ENCODE measurements around the gene UBE2D2.
A peak's percentile ranks its signal among the peaks of the same experiment; 100 is the strongest.

The UBE2D2 gene

DNA sequence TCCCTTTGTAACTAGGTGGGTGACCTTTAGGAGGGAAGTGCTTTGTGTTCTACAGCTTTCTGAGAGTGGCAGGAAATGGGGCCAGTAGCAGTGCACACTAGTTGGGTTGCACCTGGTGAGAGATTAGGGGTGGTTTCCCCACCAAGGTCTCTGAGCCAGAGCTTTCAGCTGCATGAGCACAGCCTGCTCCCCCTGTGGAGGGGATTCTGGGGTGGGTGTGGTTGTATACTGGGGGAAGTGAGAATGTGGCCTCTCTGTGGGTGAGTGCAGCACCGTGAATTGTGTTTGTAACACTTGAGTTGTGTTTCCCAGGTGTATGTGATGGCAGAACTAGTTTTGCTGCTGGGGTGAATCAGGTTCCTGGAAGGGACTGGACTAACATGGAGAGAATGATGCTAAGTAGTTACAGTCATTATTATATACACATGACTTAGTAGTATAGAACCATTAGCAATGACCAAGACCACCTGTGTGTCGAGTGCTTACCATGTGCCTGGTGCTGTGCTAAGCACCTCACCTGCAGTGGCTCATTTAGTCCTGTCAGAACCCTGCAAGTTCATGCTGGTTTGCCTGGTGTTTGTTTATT lies 75.2 kb downstream of the UBE2D2 start:
- DNase-seq (ENCODE audit: low read depth): no peak

DNA sequence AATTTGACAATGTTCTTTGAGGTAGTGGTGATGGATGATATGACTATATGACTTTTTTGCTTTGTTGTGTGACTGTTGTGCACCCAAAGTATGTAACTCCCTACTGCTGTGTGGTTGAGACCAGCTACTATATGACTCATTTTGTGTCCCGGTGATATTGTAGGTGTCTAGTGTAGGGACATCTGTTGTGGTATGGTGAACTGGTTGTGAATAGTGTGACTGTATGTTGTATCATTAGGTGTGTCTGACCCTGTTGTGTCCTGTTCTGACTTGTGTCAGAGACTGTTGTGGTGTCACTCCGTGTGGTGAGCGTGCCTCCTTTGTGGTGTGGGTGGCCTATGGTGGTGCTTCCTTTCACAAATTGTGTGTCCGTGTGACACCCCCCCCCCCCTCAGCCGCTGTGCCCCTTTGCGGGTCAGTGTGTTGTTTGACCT lies 75.9 kb downstream of the UBE2D2 start:
- DNase-seq (ENCODE audit: low read depth): no peak

DNA sequence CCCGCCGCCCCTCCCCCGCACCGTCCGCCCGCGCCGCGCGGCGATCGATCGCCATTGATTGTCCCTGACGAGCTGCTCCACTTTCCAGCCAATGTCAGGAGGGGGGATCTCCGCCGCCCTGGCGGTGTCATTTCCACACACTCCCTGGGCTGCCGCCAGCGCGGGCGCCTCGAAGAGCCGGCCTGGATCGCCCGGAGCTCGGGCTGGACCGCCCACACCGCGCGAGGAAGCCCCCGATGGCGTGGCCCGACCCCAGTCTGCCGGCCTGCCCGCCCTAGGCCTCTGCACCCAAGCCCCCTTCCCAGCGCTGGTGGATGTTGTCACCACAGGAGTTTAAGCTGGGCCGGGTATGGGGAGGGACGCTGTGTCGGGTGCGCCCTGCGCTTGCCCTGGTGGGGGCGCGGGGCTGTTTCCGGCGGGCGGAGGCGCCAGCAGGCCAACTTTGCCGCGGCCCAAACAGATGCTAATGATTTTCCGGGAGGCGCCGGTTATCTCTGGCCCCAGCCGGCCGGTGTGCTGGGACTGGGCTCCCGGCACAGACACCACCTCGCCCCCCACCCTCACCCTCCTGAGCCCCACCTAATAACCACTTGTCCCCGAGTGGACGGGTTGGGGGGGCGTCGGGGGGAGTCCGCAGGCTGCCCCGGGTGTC lies 76.4 kb downstream of the UBE2D2 start:
- peak; percentile 44 for DNase-seq (ENCODE audit: low read depth)

DNA sequence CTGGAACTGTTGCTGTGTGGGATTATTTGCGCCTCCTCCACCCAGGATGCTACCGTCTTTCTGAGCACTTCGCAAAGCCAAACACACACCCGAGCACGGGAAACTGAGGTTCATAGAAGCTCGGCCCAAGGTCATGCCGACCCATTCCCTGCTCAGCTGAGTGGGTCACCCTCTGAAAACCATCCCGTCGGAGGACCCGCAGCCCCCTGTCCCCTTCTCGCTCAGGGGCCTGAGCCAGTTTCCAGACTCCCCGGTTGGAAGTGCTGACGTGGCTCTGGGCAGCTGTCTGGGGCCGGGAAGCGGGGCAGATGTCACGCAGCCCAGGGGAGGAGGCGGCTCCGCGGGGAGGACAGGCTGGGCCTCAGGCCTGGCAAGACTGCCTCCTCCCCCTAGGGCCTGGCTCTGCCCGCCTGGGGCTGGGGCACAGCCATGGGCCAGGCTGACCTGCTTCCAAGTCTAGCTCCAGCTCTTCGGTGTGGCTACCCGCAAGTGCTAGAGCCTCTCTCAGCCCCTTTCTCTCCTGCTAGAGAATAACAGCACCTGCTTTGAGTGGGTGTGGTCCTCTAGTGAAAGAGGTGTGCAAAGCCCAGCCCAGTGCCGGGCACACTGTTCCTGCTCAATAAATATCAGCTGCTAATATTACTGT lies 77.1 kb downstream of the UBE2D2 start:
- DNase-seq (ENCODE audit: low read depth): no peak

DNA sequence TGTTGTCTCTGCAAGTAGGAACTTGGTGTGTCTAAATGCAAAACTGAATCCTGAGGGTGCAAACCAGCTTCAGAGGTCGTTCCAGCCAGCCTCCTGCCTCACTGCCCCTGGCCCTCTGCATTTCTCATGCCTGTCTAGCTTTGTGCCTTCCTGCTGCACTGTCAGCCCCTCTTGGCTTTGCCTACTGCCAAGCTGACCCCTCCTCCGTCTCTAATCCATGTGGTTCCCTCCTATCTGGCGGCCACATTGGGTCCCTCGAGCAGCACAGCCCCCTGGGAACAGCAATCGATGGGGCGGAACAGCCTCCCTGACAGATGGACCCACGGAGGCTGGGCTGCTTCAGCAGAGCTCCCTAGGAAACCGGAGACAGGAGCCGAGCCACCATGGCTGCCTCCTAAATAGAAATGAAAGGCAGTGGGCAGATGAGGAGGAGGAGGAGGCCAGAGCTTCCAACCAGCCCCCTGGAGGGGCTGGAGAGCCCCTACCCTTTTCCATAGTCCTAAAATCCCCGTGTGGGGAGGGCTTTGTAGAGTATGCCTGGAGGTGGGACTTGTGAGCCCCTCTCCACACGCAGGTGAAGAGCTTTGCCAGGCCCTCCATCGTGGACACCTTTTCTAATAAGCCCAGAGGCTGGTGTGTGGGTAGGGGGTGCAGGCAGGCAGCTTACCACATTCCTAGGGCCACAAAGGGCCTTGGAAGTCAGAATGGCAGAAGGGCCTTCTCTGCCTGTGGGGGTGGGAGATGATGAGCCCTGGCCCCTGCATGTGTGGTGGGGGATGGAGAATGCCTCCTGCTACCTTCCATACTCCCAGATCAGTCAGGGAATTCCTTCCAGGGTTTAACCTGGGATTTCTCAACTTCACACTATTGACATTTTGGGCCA lies 77.8 kb downstream of the UBE2D2 start:
- DNase-seq (ENCODE audit: low read depth): no peak

DNA sequence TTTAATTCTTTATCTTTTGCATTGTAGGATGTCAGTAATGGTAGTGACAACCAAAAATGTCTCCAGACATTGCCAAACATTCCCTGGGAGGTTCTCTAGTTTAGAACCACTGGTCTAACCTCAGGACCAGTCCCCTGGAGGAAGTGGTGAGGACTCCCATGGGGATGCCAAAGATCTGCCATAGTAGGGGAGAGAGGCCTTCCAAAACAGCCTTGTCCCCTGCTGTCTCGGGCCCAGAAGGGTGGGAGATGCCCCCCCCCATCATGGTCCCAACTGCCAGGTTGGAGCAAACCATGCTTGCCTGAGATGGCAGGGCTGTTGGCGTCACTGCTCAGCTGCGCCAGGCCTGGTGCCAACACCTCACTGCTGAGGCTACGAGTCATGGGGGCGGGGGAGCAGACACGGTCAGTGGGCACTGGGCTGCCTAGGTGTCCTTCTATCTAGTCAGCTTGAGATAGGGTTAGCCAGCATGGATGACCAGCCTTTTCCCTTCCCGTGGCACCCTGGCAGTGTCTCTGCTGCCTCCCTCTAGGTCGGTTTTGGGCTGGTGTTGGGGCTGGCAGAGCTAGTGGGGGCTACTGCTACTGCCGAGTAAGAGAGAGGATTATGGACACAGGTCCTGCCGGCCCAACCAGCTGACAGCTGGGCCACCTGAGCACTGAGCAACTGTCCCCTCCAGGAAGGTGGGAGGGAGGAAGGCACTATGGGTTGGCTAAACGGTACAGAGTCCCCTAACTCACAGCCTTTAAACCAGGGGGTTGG lies 78.7 kb downstream of the UBE2D2 start:
- no peak for DNase-seq (ENCODE audit: low read depth)

DNA sequence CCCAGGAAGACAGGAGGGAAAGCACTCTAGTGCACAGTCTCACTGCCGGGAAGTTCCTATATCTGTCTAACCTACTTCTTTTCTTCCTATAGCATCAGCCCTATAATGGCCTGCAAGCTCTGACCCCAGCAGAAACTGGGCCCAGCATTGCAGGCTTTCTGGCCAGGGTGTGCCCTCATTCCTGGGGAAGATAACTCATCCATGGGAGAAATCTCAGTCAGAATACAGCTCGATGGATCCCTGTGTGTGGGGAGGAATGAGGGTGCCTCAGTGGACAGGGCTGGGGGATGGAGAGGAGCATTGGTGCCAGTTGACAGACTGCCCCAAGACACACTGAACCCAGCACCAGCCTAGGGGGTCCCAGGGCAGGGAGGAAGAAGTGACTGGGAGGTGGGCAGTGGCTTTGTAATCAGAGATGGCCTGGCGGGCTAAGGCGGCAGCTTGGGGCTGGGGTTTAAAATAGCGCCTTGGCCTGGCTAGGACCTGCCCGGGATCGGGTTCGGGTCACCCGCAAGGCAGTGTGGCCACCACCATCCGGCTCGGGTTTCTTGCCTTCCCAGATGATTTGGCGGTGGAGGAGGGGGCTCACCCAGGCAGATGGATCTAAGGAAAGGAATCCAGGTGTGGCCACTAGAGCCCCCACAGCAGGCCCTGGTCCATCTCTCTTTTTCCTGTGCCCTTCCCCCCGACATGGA lies 79.4 kb downstream of the UBE2D2 start:
- DNase-seq (ENCODE audit: low read depth): no peak

DNA sequence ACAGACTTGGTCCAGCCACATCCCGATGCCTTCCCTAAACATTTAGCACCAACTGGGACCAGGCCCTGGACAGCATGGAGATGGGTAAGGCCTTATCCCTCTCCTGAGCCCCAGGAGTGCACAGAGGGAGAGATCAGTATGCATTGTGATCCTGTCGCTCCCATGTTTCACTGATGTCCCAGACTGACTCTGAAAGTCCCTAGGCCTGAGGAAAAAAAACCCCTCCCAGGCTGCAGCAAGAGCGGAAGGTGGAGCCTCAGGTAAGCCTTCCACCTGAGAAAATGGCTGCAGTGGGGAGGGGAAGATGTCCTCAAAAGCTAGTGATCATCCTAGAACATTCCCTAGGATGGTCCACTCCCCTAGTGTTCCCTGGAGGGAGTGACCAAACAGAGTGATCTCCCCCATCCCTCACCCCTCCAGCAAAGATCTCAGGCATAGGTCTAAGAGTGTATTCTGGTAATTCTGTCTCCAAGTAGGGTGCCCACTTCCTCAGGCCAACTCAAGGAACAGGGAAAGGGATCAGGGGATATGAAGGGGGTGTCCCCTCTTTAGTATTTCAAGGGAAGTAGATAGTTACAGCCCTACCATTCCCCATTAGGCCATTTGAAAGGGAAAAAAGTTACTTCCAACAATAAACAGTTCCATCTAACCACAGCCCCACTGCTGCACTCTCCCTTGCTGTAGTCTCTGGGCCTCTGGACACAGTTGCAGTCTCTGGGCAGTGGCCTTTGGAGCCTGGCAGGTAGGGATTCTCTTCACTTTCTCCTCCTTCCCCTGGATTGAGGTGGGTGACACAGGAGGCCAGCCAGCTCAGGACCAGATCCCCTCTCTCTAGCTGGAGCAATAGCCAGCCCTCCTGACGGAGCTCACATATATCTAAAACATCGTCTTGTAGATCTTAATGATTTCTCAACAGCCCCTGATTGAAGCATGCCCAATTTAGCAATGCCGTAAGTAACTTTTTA lies 80.3 kb downstream of the UBE2D2 start:
- no peak for DNase-seq (ENCODE audit: low read depth)

DNA sequence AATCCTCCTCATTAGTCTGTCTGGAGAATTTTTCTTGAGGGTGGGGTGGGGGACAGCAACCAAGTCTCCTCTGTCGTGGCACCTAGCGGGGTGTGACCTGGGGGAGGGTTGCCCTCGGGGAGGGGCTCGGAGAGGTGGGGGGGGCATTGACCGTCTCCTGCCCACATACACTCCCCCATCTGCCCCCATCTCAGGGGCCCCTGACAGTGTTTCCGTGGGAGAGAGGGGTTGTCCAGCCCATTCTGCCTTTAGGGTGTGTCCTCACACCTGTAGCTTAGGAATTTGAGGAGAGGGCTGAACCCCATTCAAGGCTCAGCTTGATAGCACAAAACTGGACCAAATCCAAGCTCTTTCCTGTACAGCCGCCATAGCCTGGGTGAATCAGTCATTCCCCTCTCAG lies 81.1 kb downstream of the UBE2D2 start:
- DNase-seq (ENCODE audit: low read depth): no peak

DNA sequence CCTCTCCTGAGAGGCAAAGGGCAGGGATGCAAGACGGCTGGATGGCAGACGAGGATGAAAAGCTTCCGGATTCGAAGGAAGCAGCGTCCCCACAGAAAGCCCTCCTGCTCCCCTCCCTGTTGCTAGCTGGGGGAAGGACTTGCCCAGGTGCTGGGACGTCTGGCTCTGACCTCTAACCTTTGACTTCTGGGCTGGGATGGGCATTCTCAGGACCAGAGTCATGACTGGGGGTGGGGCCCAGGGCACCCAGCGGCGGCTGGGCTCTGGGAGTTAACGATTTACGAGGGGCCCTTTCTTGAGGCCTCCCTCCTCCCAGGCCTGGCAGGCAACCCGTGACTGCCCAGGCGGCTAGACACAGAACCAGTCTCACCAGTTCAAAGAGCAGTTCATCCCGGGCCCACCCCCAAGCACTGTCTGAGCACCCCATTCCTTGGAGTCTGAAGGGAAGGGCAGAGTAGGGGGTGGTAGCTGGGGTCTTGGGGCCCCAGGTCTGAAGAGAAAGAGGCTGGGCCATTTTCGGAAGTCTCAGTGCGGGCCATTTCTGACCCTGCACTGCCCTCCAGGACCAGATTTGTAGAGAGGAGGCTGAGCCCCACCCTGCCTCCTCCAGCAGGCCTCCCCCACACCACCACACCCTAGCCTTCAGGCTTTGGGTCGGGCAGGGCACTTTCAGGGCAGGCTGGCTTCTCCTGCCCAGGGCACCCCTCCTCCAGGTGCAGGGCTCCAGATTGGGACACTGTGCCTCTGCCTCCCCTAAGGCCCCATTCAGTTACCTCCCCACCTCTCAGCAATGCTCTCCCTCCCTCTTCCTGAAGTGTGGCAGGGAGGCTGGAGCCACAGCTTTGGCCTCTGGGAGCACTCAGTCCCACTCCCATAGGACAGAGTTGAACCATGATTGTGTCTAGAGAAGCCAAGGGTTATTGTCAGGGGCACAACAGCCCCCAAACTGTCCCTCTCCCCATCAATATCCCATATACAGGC lies 82.0 kb downstream of the UBE2D2 start:
- DNase-seq (ENCODE audit: low read depth): no peak

DNA sequence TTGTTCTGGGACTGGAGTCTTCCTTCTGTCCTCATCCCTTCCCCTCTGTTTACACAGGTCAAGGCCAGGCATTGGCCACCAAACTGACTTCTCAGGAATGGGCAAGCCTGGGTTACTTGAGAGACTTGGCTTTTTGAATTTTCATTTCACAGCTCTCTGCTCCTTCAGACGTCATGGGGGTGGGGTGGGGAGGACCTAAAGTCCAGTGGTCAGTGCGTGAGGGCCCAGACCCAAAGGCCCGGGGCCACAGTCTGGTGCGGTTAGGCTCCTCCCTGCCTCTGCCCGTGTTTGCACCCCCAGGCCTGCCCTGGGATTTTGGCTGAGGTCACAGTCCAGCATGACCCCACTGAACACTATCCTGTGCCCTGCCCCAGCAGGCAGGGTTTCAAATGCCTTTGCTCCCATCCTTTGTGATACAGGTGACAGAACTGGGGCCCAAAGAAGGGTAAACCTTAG lies 82.9 kb downstream of the UBE2D2 start:
- no peak for DNase-seq (ENCODE audit: low read depth)

DNA sequence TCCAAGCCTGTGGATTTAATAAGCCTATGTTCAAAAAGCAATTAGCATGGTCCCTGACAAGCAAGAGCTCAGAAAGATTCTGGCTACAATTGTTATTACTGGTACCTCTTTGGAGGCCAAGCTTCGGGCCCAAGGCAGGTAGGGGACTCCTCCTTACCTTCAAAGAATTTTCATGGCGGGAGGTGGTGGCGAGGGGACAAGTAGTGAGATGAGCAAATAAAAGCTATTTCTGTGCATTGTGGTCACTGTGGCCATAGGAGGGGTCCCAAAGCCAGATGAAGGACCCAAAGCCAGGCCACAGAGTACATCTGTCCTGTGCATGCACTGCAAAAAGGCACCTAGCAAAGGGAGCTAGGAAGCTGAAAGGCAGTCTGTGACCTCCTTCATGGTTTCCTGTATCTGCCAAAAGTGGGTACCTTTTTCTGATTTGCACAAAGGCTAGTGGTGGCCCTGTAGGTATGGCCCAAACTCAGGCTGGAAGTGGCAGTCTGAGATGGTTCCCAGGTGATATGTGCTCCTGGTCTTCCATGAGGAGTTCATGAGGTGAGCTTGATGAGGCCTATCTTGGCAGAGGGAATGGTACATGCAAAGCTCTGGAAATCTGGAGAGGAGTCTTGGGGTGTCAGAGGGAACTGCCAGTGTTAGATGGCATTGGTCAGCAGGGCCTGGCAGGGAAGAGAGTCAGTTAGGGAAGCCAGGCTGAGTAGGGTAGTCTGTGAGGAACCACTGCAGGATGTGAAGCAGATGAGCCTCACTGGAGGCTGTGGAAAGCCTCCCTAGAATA lies 83.7 kb downstream of the UBE2D2 start:
- DNase-seq (ENCODE audit: low read depth): no peak

DNA sequence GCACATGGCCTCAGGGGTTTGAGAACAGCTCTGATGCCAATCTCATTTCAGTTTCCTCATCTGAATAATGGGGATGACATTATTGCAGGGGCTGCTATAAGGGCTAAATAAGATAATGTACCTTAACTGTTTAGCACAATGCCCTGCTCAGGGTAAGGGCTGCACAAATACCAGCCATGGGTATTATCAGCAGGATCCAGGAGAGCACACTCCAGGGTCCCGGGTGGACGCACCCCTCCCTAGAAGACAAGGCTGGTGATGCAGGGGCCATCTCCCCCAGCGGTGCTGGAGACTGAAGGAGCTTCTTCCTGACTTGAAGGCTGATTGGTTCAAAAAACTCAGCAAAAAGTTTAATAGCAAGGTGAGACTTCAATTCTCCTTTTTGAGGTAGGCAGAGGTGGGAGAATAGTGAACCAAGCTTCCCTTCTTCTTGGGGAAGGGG lies 84.3 kb downstream of the UBE2D2 start:
- DNase-seq (ENCODE audit: low read depth): no peak

DNA sequence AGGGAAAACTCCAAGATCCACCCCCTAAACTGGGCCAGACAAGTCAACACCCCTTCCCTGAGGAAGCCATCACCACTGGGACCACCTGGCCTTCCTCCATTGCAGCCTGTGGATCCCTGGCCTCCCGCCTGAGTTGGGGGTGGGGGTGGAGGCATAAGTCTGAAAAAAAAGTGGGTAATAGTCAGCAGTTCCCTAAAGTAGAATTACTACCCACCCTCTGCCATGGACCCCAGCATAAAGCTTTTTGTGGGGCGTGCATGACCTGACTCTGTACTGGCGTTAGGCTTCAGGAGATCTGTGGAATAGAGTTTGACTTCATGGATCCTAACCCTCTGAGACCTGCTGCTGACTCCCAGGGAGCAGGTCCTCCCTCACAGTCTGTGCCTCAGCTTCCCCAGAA lies 85.0 kb downstream of the UBE2D2 start:
- no peak for DNase-seq (ENCODE audit: low read depth)

DNA sequence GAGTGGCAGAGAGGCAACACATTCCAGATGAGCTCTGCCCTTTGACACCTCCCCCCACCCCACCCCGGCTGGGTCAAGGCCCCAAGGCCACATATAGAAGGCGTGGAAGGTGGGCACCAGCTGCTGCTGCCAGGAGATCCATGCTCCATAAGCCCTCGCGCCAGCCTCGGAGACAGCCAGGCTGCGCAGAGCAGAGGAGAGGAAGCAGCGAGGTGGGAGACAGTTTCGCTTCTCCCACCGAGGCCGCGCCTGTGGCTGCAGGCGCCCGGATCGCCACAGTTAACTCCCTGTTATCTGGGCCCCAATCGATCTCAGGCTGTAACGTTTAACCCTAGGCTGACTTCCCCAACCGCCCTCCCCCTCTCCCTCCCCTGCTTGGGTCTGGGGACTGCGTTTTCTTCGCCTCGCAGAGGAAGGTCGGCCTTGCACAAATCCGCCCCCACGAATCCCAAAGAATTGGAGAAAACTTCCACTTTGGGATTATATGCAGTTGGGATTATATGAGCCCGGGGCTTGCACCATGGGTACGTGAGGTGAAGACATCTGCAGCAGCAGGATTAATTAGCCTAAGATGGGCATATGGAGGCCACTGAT lies 85.9 kb downstream of the UBE2D2 start:
- no peak for DNase-seq (ENCODE audit: low read depth)

DNA sequence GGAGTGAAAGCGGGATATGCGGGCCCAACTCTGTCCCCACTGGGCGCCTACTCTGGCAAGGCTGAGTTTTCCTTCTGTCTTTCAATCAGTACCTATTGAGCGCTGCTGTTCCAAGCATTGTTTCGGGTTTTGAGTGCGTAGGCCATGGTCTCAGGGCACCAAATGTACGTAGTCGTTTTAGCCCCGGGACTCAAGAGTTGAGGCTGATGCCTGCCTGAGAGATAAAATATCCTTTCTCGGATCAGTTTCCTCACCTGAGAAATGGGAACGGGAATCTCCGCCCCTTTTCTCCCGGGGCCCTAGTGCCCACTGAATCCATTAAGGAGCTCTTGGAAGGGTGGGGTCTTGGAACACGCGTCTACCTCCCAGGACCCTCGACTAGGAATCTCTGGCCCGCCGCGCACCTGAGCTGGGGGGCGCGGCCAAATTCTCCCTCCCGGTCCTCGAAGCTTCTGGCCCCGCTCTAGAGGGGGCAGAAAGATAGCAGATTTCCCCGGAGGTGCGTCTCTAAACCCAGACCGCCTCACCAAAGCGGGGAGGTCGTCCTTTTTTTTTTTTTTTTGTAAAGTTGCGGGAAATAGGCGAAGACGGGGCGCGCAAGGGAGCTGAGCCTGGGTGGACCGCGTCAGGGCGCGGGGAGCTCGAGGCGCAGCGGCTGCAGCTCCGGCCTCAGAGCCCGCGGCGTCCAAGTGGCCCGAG lies 86.5 kb downstream of the UBE2D2 start:
- no peak for DNase-seq (ENCODE audit: low read depth)

Measured in stimulated activated CD8-positive, alpha-beta memory T cell treated with anti-CD3 and anti-CD28 coated beads, Interleukin-12 subunit alpha, Interleukin-12 subunit beta, amount 100 ng/mL, for 4 hours (primary cell).